Ovary (tissue), 9 donors: ENCODE measurements around the gene PLBD2. TPM values are rescaled to one million over a fixed set of nuclear protein-coding genes. Genes with fewer than 3 reads are reported as not detected.

Source experiments
- DNase-seq, 5 donors: peaks; one replicate each; pipeline ENCODE4 v3.0.0-alpha.2; 2019 to 2020
- H3K27ac ChIP-seq, 2 donors: fragments of 200-600 bp; one replicate each; pipeline versions ENCODE4 v1.5.1 to v1.8.0; 2019 to 2022
- H3K27me3 ChIP-seq: fragments of 200-600 bp; one replicate; pipeline ENCODE4 v1.8.0; 2022
- H3K36me3 ChIP-seq: fragments of 200-600 bp; sonication (generic); one replicate; pipeline ENCODE4 v1.5.1; 2019
- H3K4me1 ChIP-seq: one replicate; pipeline ENCODE4 v1.8.1; 2013; ENCODE audit warnings: mild to moderate bottlenecking, moderate library complexity; ENCODE audit not compliant: insufficient read depth
- H3K4me3 ChIP-seq: fragments of 200-600 bp; sonication (generic); one replicate; pipeline ENCODE4 v1.5.1; 2017
- H3K9me3 ChIP-seq, 2 donors: fragments of 200-600 bp in 1 of 2; sonication (generic) in 1 of 2; one replicate each; pipeline versions ENCODE4 v1.5.1 to v1.8.1; 2013 to 2019; ENCODE audit warnings: mild to moderate bottlenecking in 1 of 2, moderate library complexity in 1 of 2
- EP300 ChIP-seq: sonication (generic); formaldehyde crosslinking; IDR thresholded peaks from one replicate; pipeline ENCODE4 v1.6.1; 2017; ENCODE audit warnings: antibody characterized with exemption
- POLR2A ChIP-seq: fragments of 450-650 bp; IDR thresholded peaks from one replicate; pipeline ENCODE4 v1.6.1; 2017; ENCODE audit warnings: antibody characterized with exemption, mild to moderate bottlenecking, moderate library complexity
- WGBS, 3 donors: extraction: QIAGEN DNeasy Blood & Tissue Kit in 1 of 3; methylation state at CpG; one replicate each; pipeline versions ENCODE4 v1.1.5 to v1.1.7; 2013 to 2017; 5-methylcytosine and 5-hydroxymethylcytosine counted together
- intact Hi-C, 4 donors: fragments of 100-400 bp; cut with DNase I; formaldehyde crosslinking; loops; one replicate each; pipeline versions ENCODE4 v1.11.0 to v1.15.1; 2022 to 2023
- polyA plus RNA-seq, 2 donors: library from polyadenylated mRNA; stranded (reverse); fragments of 200-250 nt in 1 of 2; fragments of 350-450 nt in 1 of 2; fragmentation: Illumina TruSeq in 1 of 2; extraction: RNeasy Lipid Tissue Mini Kit (QIAGEN cat#74804) in 1 of 2; gene quantifications; one replicate each; pipeline ENCODE4 v1.2.3, GENCODE V29; 2013 to 2014
- total RNA-seq, 7 donors: library from RNA; depleted of rRNA in 2 of 7; stranded (reverse); fragments of >200 nt in 2 of 7; fragmentation: NEBNext Ultra II Directional in 3 of 7; extraction: Animal tissue kit (Norgen Biotek cat#: 25700) in 3 of 7; gene quantifications; one replicate each; pipeline versions ENCODE4 v1.1.0 to v1.2.4, GENCODE V29; 2016 to 2023
- TF ChIP-seq, protein P1 (sequence below), 3 donors: fragments of 450-650 bp in 2 of 3; fragments of 200-600 bp in 1 of 3; IDR thresholded peaks; one replicate each; pipeline versions ENCODE4 v1.5.1 to v1.8.0; 2016 to 2022; ENCODE audit warnings: antibody characterized with exemption in 3 of 3, mild to moderate bottlenecking in 1 of 3
- donor health status: DM: no; HTN: no; CAD: no; lungs with moderate emphysema.
- donor health status: DM: no; HTN: no; CAD: no.
- donor health status: Bipolar disorder and iron deficiency.
- donor health status: DM: yes; HTN: yes; CAD: no.
- donor health status: DM: no; HTN: no; CAD: no.
- donor health status: DM: yes; HTN: yes; CAD: no.

Gene PLBD2
- total and polyA plus RNA-seq, 9 donors = 31.5 to 135 (median 81.9) TPM

DNA sequence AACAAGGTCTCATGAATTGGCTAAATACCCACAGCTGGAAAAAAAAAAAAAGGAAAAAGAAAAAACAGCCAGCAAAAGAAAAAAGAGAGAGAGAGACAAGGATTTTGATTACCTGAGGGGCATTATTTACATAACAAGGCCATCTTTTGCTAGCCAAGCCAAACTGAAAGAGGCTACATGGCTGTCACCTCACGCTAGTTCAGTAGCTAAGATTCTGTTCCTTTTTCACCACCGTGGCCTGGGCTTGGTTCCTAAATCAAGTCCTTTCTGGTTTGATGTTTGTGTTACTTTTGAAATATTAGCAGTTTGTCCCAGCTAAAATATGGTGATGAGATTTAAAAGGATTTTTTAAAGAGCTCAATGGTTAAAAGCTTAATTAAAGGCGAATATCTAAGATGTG, 47.3 kb downstream of the PLBD2 start:
- TF ChIP-seq POLR2A (no peak), EP300 (no peak)
- TF ChIP-seq, protein P1, sequence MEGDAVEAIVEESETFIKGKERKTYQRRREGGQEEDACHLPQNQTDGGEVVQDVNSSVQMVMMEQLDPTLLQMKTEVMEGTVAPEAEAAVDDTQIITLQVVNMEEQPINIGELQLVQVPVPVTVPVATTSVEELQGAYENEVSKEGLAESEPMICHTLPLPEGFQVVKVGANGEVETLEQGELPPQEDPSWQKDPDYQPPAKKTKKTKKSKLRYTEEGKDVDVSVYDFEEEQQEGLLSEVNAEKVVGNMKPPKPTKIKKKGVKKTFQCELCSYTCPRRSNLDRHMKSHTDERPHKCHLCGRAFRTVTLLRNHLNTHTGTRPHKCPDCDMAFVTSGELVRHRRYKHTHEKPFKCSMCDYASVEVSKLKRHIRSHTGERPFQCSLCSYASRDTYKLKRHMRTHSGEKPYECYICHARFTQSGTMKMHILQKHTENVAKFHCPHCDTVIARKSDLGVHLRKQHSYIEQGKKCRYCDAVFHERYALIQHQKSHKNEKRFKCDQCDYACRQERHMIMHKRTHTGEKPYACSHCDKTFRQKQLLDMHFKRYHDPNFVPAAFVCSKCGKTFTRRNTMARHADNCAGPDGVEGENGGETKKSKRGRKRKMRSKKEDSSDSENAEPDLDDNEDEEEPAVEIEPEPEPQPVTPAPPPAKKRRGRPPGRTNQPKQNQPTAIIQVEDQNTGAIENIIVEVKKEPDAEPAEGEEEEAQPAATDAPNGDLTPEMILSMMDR (IDR thresholded peaks at IDR 0.05) = no peak
- Histone ChIP-seq H3K4me3 (no peak overlapping the region), H3K36me3 (no peaks in the 10 kb centered on the region), H3K4me1 (peaks cover 2% of the 10 kb centered on the region), H3K27ac (no peak overlapping the region), H3K9me3 (no peaks in the 10 kb centered on the region), H3K27me3 (no peaks in the 10 kb centered on the region)
- intact Hi-C loops = no loop called here
- DNase-seq = no peak
- 82 to 87% (median 84%) methylated on average over 3 of the region's 3 CpGs for WGBS, 3 donors

DNA sequence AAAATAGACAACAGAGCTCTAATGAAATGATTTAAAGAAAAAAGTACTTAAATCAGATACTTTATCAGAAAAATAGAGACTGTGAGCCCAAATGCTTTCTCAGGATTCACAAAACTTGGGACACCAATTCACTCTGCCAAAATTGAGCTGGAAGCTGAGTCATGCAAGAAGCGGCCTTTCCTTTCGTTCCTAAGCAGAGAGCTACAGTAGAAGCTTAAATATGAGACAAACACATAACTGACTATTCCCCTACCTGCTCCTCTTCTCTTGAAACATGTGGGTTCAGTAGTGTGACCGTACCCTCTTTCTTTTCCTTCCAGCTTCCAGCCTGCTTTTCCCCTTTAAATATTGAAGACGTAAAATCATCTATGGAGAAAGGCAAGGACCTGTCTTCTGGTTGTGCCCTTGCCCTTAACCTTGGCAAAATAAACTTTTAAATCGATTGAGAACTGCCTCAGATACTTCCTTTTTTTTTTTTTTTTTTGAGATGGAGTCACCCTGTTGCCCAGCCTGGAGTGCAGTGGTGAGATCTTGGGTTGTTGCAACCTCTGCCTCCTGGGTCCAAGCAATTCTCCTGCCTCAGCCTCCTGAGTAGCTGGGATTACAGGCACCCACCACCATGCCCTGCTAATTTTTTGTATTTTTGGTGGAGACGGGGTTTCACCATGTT, 49.7 kb downstream of the PLBD2 start:
- Histone ChIP-seq H3K27ac (peak overlapping the region in 1 of 2 donors; percentile 32), H3K4me1 (peaks cover 2% of the 10 kb centered on the region), H3K36me3 (no peaks in the 10 kb centered on the region), H3K9me3 (no peaks in the 10 kb centered on the region), H3K4me3 (no peak overlapping the region), H3K27me3 (no peaks in the 10 kb centered on the region)
- TF ChIP-seq EP300 (no peak), POLR2A (no peak)
- TF ChIP-seq, protein P1 (IDR thresholded peaks at IDR 0.05) = no peak
- DNase-seq = peak in 1 of 5 donors; percentile 45
- 26 to 44% (median 42%) methylated on average over 6 of the region's 6 CpGs for WGBS, 3 donors
- intact Hi-C loops = no loop called here

DNA sequence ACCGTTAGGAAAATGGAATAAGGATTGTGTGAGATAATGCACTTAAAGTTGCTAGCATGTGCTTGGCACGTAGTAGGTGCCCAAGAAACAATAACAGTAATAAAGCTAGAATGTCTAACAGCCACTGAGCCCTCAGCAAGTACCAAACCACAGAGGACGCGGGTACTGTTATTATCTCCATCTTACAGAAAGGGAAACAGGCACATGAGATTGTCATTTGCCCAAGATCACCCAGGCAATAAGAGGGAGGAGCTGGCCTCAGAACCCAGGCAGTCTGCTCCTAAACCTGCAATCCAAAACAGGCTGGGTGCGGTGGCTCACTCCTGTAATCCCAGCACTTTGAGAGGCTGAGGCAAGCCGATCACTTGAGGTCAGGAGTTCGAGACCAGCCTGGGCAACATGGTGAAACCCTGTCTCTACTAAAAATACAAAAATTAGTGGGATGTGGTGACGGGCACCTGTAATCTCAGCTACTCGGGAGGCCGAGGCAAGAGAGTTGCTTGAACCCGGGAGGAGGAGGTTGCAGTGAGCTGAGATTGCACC, 50.4 kb downstream of the PLBD2 start:
- Histone ChIP-seq H3K36me3 (no peaks in the 10 kb centered on the region), H3K27ac (no peak overlapping the region), H3K4me3 (no peak overlapping the region), H3K4me1 (no peaks in the 10 kb centered on the region), H3K27me3 (no peaks in the 10 kb centered on the region), H3K9me3 (no peaks in the 10 kb centered on the region)
- DNase-seq = no peak
- TF ChIP-seq EP300 = no peak
- 90 to 93% (median 92%) methylated on average over 11 of the region's 11 CpGs for WGBS, 3 donors
- intact Hi-C loops = no loop called here

DNA sequence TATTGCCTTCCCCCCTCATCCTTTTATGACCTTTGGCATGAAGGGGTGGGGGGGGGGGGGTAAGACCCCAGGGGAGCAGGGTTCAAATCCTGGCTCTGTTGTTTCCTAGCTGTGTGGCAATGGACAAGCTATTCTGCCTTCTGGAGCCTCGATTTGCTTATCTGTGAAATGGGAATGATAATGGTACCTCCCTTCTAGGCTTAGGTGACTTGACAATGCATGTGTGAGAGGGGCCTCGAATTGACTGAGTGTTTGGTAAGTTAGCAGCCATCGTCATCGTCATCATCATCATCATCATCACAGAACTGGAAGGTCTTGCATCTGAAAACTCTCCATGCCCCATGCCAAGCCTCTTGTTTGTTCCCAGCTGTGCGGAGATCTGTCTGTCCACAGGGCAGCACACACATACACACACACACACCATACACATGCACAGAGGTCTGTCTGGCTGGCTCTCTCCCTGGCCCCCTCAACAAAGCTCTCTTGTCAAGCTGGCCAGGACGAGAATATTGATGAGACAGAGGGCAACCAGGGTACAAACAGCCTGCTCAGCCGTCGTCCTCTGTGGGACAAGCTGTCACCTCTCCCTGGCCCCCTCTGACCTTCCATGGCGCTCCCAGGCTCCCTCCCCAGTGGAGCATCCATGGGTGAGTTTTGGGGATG, 51.2 kb downstream of the PLBD2 start:
- H3K9me3 ChIP-seq = no peaks in the 10 kb centered on the region
- H3K36me3 ChIP-seq = no peaks in the 10 kb centered on the region
- H3K4me3 ChIP-seq = no peak overlapping the region
- no peaks in the 10 kb centered on the region for H3K27me3 ChIP-seq
- intact Hi-C loops = no loop called here
- H3K27ac ChIP-seq = no peak overlapping the region
- no peak for DNase-seq
- TF ChIP-seq POLR2A = no peak
- no peaks in the 10 kb centered on the region for H3K4me1 ChIP-seq
- WGBS, 3 donors = 60 to 66% (median 61%) methylated on average over 9 of the region's 9 CpGs

DNA sequence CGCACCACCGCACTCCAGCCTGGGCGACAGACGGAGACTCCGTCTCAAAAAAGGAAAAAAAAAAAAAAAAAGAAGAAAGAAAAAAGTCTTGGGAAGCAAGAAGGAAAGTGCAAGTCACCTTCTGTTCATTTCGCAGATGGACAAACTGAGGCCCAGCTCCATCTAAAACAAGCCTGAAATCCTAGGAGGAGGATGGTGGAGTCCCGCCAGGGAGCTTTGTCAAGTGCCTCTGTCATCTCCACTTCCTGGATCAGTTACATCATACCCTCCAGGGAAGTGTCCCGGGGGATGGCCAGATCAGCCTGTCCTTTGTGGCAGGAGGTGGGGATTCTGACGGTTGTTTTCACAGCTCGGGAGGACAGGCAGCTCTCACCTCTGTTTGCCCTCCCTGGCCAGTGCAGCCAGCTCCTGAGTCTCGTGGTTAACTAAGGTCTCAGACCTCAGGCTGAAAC, 55.1 kb downstream of the PLBD2 start:
- Histone ChIP-seq H3K27me3 (no peaks in the 10 kb centered on the region), H3K9me3 (no peaks in the 10 kb centered on the region), H3K4me3 (no peak overlapping the region), H3K4me1 (no peaks in the 10 kb centered on the region), H3K36me3 (no peaks in the 10 kb centered on the region), H3K27ac (no peak overlapping the region)
- DNase-seq = no peak
- WGBS, 3 donors = 59 to 65% (median 62%) methylated on average over 11 of the region's 11 CpGs
- intact Hi-C loops = no loop called here
- TF ChIP-seq, protein P1 (IDR thresholded peaks at IDR 0.05) = no peak
- TF ChIP-seq EP300 = no peak
- TF ChIP-seq POLR2A = no peak
